CD4-positive, alpha-beta T cell treated with Interleukin-6 at 100 ng/mL for 8 hours (primary cell): ENCODE measurements around the gene FAM117A.
A peak's percentile ranks its signal among the peaks of the same experiment; 100 is the strongest.

Experiments
- DNase-seq: peaks from one replicate; pipeline ENCODE4 v3.0.0-alpha.2; 2020; ENCODE audit warnings: mixed read lengths, low spot score

Gene FAM117A

GRCh38 chr17:49707608-49708514, 56.1 kb downstream of the FAM117A start, which contains the start of gene SLC35B1:
SLC35B1 (minus strand) TSS chr17:49707964; CDS start chr17:49707833, 131 bp downstream.
- DNase-seq = peak; percentile 99

- DNase-seq = peak; percentile 26
These were observed 56.7 kb downstream of the FAM117A start for GRCh38 chr17:49707246-49707607.

- DNase-seq = no peak
These were observed 58.7 kb downstream of the FAM117A start for GRCh38 chr17:49705254-49705653.

GRCh38 chr17:49703557-49704277, 60.2 kb downstream of the FAM117A start:
- peak; percentile 8 for DNase-seq

GRCh38 chr17:49700960-49701359, 63.0 kb downstream of the FAM117A start:
- no peak for DNase-seq

GRCh38 chr17:49699966-49700575, 63.9 kb downstream of the FAM117A start:
- DNase-seq = no peak

GRCh38 chr17:49698005-49698404, 65.9 kb downstream of the FAM117A start:
- DNase-seq = no peak

GRCh38 chr17:49696233-49696761, 67.6 kb downstream of the FAM117A start:
- peak; percentile 57 for DNase-seq

- no peak for DNase-seq
These were observed 68.2 kb downstream of the FAM117A start for GRCh38 chr17:49695698-49696232.

GRCh38 chr17:49694847-49695697, 68.9 kb downstream of the FAM117A start:
- peak; percentile 63 for DNase-seq

GRCh38 chr17:49692751-49693150, 71.2 kb downstream of the FAM117A start:
- no peak for DNase-seq

- DNase-seq = no peak
These were observed 72.2 kb downstream of the FAM117A start for GRCh38 chr17:49691677-49692191.

- no peak for DNase-seq
These were observed 72.8 kb downstream of the FAM117A start for GRCh38 chr17:49691086-49691676.

- DNase-seq = no peak
These were observed 73.7 kb downstream of the FAM117A start for GRCh38 chr17:49690256-49690655.

GRCh38 chr17:49688848-49689247, 75.1 kb downstream of the FAM117A start:
- no peak for DNase-seq

GRCh38 chr17:49687878-49688491, 75.9 kb downstream of the FAM117A start:
- peak; percentile 49 for DNase-seq

- no peak for DNase-seq
These were observed 82.6 kb downstream of the FAM117A start for GRCh38 chr17:49681106-49681979.

GRCh38 chr17:49680314-49680713, 83.6 kb downstream of the FAM117A start:
- no peak for DNase-seq
